ENCODE data around the gene CTNNA2.

CTNNA2 gene

DNA sequence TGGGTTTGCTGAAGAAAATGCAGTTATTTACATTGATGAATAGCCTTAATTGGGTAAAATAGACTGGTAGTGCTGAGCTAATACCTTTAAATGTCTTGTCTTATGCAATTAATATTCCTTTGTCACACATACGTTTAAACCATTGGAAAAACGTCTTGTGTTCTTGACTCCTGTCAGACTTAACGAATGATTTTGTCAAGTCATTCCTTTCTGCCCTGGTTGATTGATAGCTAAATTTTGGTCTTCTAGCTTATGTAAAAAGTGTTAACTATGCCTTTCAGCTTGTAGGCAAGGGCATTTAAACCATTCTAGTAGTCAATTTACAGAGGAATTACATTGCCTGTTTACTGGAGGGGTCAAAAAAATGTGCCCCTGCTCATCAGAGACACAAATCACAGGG is 897.5 kb downstream of the CTNNA2 start:
- no peak for ATAC-seq
- no peak for TF ChIP-seq ZNF70 (CRISPR knock-in tag; IDR thresholded peaks at IDR 0.05)
- no peak for TF ChIP-seq ARNTL (CRISPR knock-in tag; IDR thresholded peaks at IDR 0.05; ENCODE audit: borderline replicate concordance, low read depth)
- no peak for TF ChIP-seq CSRNP3 (CRISPR knock-in tag; IDR thresholded peaks at IDR 0.05)
- no peak for TF ChIP-seq RARB (CRISPR knock-in tag; IDR thresholded peaks at IDR 0.05)

- TF ChIP-seq TCF4 (CRISPR knock-in tag; IDR thresholded peaks at IDR 0.05; ENCODE audit: borderline replicate concordance) = no peak
- no peak for TF ChIP-seq ARNTL (CRISPR knock-in tag; IDR thresholded peaks at IDR 0.05; ENCODE audit: borderline replicate concordance, low read depth)
- no peak for TF ChIP-seq TOX (CRISPR knock-in tag; IDR thresholded peaks at IDR 0.05; ENCODE audit: borderline replicate concordance)
- no peak for TF ChIP-seq OSR1 (CRISPR knock-in tag; IDR thresholded peaks at IDR 0.05)
- no peak for TF ChIP-seq PPARA (CRISPR knock-in tag; IDR thresholded peaks at IDR 0.05; ENCODE audit: borderline replicate concordance)
- TF ChIP-seq PATZ1 (CRISPR knock-in tag; IDR thresholded peaks at IDR 0.05; ENCODE audit: borderline replicate concordance) = no peak
- TF ChIP-seq ZNF8 (CRISPR knock-in tag; IDR thresholded peaks at IDR 0.05) = no peak
- no peak for TF ChIP-seq ISL1 (CRISPR knock-in tag; IDR thresholded peaks at IDR 0.05)
- no peak for TF ChIP-seq ZNF70 (CRISPR knock-in tag; IDR thresholded peaks at IDR 0.05)
- TF ChIP-seq, protein P1, sequence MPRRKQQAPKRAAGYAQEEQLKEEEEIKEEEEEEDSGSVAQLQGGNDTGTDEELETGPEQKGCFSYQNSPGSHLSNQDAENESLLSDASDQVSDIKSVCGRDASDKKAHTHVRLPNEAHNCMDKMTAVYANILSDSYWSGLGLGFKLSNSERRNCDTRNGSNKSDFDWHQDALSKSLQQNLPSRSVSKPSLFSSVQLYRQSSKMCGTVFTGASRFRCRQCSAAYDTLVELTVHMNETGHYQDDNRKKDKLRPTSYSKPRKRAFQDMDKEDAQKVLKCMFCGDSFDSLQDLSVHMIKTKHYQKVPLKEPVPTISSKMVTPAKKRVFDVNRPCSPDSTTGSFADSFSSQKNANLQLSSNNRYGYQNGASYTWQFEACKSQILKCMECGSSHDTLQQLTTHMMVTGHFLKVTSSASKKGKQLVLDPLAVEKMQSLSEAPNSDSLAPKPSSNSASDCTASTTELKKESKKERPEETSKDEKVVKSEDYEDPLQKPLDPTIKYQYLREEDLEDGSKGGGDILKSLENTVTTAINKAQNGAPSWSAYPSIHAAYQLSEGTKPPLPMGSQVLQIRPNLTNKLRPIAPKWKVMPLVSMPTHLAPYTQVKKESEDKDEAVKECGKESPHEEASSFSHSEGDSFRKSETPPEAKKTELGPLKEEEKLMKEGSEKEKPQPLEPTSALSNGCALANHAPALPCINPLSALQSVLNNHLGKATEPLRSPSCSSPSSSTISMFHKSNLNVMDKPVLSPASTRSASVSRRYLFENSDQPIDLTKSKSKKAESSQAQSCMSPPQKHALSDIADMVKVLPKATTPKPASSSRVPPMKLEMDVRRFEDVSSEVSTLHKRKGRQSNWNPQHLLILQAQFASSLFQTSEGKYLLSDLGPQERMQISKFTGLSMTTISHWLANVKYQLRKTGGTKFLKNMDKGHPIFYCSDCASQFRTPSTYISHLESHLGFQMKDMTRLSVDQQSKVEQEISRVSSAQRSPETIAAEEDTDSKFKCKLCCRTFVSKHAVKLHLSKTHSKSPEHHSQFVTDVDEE (CRISPR knock-in tag; IDR thresholded peaks at IDR 0.05) = no peak
- no peak for TF ChIP-seq ZFP3 (CRISPR knock-in tag; IDR thresholded peaks at IDR 0.05)
- ATAC-seq = no peak
Measured at GRCh38 chr2:80413136-80413535, 900.3 kb downstream of the CTNNA2 start.

DNA sequence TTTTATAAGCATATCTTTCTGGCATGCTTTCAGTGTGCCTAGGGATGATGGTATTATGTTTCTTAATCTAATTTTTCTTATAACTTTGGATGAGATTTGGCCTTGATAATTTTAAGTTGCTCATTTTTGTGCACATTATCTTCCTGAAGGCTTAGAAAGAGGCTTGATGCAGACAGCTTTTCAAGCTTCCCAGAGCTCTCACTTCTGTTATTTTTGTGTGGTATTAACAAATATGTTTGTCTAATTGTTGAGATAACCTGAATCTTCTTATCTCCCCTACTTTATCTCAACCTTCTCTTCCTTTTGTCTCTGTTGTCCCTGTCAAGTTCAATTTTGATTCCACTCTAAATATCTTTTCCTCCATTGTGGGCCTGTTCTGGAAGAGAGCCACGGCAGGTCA is 904.9 kb downstream of the CTNNA2 start:
- TF ChIP-seq ISL1 (CRISPR knock-in tag; IDR thresholded peaks at IDR 0.05) (peak; percentile 88), RARB (CRISPR knock-in tag; IDR thresholded peaks at IDR 0.05) (no peak), ZNF8 (CRISPR knock-in tag; IDR thresholded peaks at IDR 0.05) (no peak)
- ATAC-seq = no peak

DNA sequence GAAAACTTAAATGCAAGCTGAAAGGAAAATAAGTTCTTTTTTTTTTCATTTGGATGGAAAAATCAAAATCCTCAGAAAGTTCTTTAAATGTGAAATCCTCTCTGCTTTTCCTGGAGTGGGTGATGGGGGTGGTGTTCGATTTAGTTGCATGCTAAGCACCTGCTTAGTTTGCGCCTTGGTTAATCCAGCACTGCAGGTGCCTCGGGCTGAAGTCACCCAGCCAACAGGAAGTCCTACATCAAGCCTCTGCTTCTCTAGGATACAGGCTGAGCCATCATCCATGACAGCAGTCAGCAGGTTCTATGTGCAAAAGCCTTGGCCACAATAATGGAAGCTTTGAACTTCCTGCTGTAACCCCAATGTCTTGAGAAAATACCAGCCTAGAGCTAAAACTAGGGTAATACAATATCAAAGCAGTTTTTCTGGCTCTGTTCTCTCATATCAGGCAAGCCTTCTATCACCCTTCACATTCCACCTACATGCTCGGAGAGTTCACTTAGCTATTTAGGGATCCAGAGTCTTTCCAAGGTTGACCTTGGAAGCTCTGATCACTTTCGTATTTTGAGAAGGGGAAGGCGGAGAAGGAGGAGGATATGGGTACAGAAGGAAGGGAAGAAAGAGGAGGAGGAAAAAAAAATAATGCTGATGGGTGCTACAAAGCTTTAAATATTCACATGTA is 907.8 kb downstream of the CTNNA2 start:
- TF ChIP-seq PATZ1 (CRISPR knock-in tag; IDR thresholded peaks at IDR 0.05; ENCODE audit: borderline replicate concordance) = no peak
- TF ChIP-seq PPARA (CRISPR knock-in tag; IDR thresholded peaks at IDR 0.05; ENCODE audit: borderline replicate concordance) = no peak
- no peak for TF ChIP-seq ZFP3 (CRISPR knock-in tag; IDR thresholded peaks at IDR 0.05)
- TF ChIP-seq TOX (CRISPR knock-in tag; IDR thresholded peaks at IDR 0.05; ENCODE audit: borderline replicate concordance) = no peak
- TF ChIP-seq GLIS3 (CRISPR knock-in tag; IDR thresholded peaks at IDR 0.05) = no peak
- TF ChIP-seq CSRNP3 (CRISPR knock-in tag; IDR thresholded peaks at IDR 0.05) = no peak
- TF ChIP-seq TCF4 (CRISPR knock-in tag; IDR thresholded peaks at IDR 0.05; ENCODE audit: borderline replicate concordance) = no peak
- TF ChIP-seq ZNF565 (CRISPR knock-in tag; conservative IDR thresholded peaks at IDR 0.05; ENCODE audit: low read depth) = no peak
- TF ChIP-seq ZNF8 (CRISPR knock-in tag; IDR thresholded peaks at IDR 0.05) = no peak
- TF ChIP-seq ZC3H10 (CRISPR knock-in tag; IDR thresholded peaks at IDR 0.05) = no peak
- no peak for TF ChIP-seq ARNTL (CRISPR knock-in tag; IDR thresholded peaks at IDR 0.05; ENCODE audit: borderline replicate concordance, low read depth)
- ATAC-seq = no peak
